H1 (cell line): ENCODE data around the gene UNC80. TPM values are rescaled to one million over a fixed set of nuclear protein-coding genes. Genes with fewer than 3 reads are reported as not detected.

Source experiments
- CTCF ChIA-PET: fragments of 300-600 bp; sonication (Branson Sonifier 250); formaldehyde crosslinking; loops from one replicate; lab custom pipeline; 2021; ENCODE audit not compliant: partially characterized antibody; lab: Charles Lee
- POLR2A ChIA-PET: fragments of 300-600 bp; sonication (Branson Sonifier 250); formaldehyde crosslinking; loops from one replicate; lab custom pipeline; 2021; ENCODE audit warnings: inconsistent platforms; ENCODE audit not compliant: partially characterized antibody; lab: Charles Lee
- DNase-seq, 2 experiments: peaks; one replicate each; pipeline versions ENCODE4 v3.0.0 to v3.0.0-alpha.2; 2010 to 2022; ENCODE audit warnings: low spot score in 2 of 2, low read depth in 1 of 2, mixed read lengths in 1 of 2
- FAIRE-seq: peaks from 2 replicates; lab custom pipeline; 2011; peaks lifted over from hg19 to GRCh38; lab: Jason Lieb, UNC
- H2AFZ ChIP-seq: 2 replicates; pipeline ENCODE4 v1.8.1; 2012; ENCODE audit warnings: low read length, inconsistent platforms
- H2AK5ac ChIP-seq: 2 replicates; pipeline ENCODE4 v1.6.1; 2013; ENCODE audit warnings: low read depth, low read length
- H2BK120ac ChIP-seq: replicated peaks from 2 replicates; pipeline ENCODE3; 2013; ENCODE audit warnings: low read depth, low read length, inconsistent platforms
- H2BK12ac ChIP-seq: 2 replicates; pipeline ENCODE4 v1.6.1; 2013; ENCODE audit warnings: low read depth, low read length
- H2BK15ac ChIP-seq: 2 replicates; pipeline ENCODE4 v1.6.1; 2013; ENCODE audit warnings: low read length
- H2BK20ac ChIP-seq: 2 replicates; pipeline ENCODE4 v1.6.1; 2013; ENCODE audit warnings: low read length
- H2BK5ac ChIP-seq: 2 replicates; pipeline ENCODE4 v1.6.1; 2013; ENCODE audit warnings: low read depth, low read length
- H3K14ac ChIP-seq: 2 replicates; pipeline ENCODE4 v1.6.1; 2013; ENCODE audit warnings: inconsistent platforms; ENCODE audit not compliant: insufficient read length
- H3K18ac ChIP-seq: 2 replicates; pipeline ENCODE4 v1.6.1; 2013; ENCODE audit warnings: low read length; ENCODE audit errors: extremely low read depth
- H3K23ac ChIP-seq: 2 replicates; pipeline ENCODE4 v1.6.1; 2013; ENCODE audit warnings: inconsistent platforms; ENCODE audit not compliant: insufficient read length
- H3K23me2 ChIP-seq: 2 replicates; pipeline ENCODE4 v1.6.1; 2013; ENCODE audit warnings: low read depth, low read length
- H3K27ac ChIP-seq: 2 replicates; pipeline ENCODE4 v1.6.1; 2011; ENCODE audit warnings: low read depth, low read length, inconsistent platforms
- H3K27me3 ChIP-seq, 4 experiments: replicated peaks in 1 of 4; 1 replicate in 1 of 4; 2 replicates in 3 of 4; pipeline versions ENCODE4 v1.6.1 to v1.8.1; 2011 to 2013; ENCODE audit warnings: low read length in 3 of 4, mild to moderate bottlenecking in 3 of 4, inconsistent platforms in 2 of 4, mixed read lengths in 2 of 4, moderate library complexity in 1 of 4; ENCODE audit not compliant: control insufficient read depth in 3 of 4, insufficient read depth in 3 of 4; ENCODE audit errors: extremely low read depth in 1 of 4
- H3K36me3 ChIP-seq, 4 experiments: 2 replicates each; pipeline versions ENCODE4 v1.6.1 to v1.8.1; 2011 to 2013; ENCODE audit warnings: mild to moderate bottlenecking in 4 of 4, low read length in 3 of 4, moderate library complexity in 2 of 4, control low read depth in 1 of 4, inconsistent platforms in 1 of 4; ENCODE audit not compliant: insufficient read depth in 4 of 4, control insufficient read depth in 2 of 4
- H3K4ac ChIP-seq: replicated peaks from 2 replicates; pipeline ENCODE3; 2013; ENCODE audit warnings: low read length, low read depth, mixed read lengths, inconsistent platforms; ENCODE audit not compliant: insufficient read length
- H3K4me1 ChIP-seq, 4 experiments: replicated peaks in 1 of 4; 1 replicate in 1 of 4; 2 replicates in 3 of 4; pipeline versions ENCODE4 v1.6.1 to v1.8.1; 2011 to 2013; ENCODE audit warnings: low read length in 3 of 4, inconsistent platforms in 2 of 4, mixed read lengths in 1 of 4; ENCODE audit not compliant: insufficient read depth in 4 of 4, control insufficient read depth in 3 of 4
- H3K4me2 ChIP-seq, 2 experiments: 2 replicates each; pipeline versions ENCODE4 v1.6.1 to v1.8.1; 2011 to 2013; ENCODE audit warnings: low read depth in 2 of 2, low read length in 2 of 2, control low read depth in 1 of 2, inconsistent platforms in 1 of 2, mild to moderate bottlenecking in 1 of 2; ENCODE audit not compliant: insufficient read depth in 1 of 2
- H3K4me3 ChIP-seq, 4 experiments: fragments of 200-600, 300-600 bp in 1 of 4; sonication (generic), shearing (Covaris generic), sonication (Bioruptor Twin) in 1 of 4; 2 replicates each; pipeline versions ENCODE4 v1.5.1 to v1.8.1; 2011 to 2016; ENCODE audit warnings: low read length in 4 of 4, low read depth in 3 of 4, control low read depth in 2 of 4, inconsistent platforms in 2 of 4, mild to moderate bottlenecking in 2 of 4, mixed read lengths in 1 of 4, moderate library complexity in 1 of 4; ENCODE audit not compliant: insufficient read depth in 2 of 4; ENCODE audit errors: extremely low read depth in 1 of 4
- H3K56ac ChIP-seq: replicated peaks from 2 replicates; pipeline ENCODE3; 2013; ENCODE audit warnings: low read depth, mild to moderate bottlenecking, mixed read lengths, low read length, inconsistent platforms; ENCODE audit not compliant: insufficient read length
- H3K79me1 ChIP-seq: 2 replicates; pipeline ENCODE4 v1.6.1; 2013; ENCODE audit warnings: low read depth, low read length, control low read depth
- H3K79me2 ChIP-seq, 2 experiments: 2 replicates each; pipeline versions ENCODE4 v1.6.1 to v1.8.1; 2012 to 2013; ENCODE audit warnings: low read length in 2 of 2, mild to moderate bottlenecking in 2 of 2, inconsistent platforms in 1 of 2; ENCODE audit not compliant: insufficient read depth in 2 of 2, control insufficient read depth in 1 of 2
- H3K9ac ChIP-seq, 4 experiments: replicated peaks in 1 of 4; 1 replicate in 1 of 4; 2 replicates in 3 of 4; pipeline versions ENCODE4 v1.6.1 to v1.8.1; 2011 to 2013; ENCODE audit warnings: low read depth in 3 of 4, low read length in 3 of 4, control low read depth in 2 of 4, mild to moderate bottlenecking in 2 of 4, moderate library complexity in 2 of 4, inconsistent platforms in 1 of 4; ENCODE audit errors: extremely low read depth in 1 of 4
- H3K9me3 ChIP-seq, 2 experiments: 2 replicates each; pipeline versions ENCODE4 v1.6.1 to v1.8.1; 2012 to 2013; ENCODE audit warnings: mild to moderate bottlenecking in 2 of 2, moderate library complexity in 2 of 2, control low read depth in 1 of 2, inconsistent platforms in 1 of 2, low read depth in 1 of 2, low read length in 1 of 2, mixed read lengths in 1 of 2; ENCODE audit not compliant: insufficient read depth in 2 of 2
- H4K20me1 ChIP-seq, 2 experiments: replicated peaks in 1 of 2; 2 replicates each; pipeline versions ENCODE3 to v1.8.1; 2011 to 2013; ENCODE audit warnings: inconsistent platforms in 2 of 2, low read length in 2 of 2, mild to moderate bottlenecking in 1 of 2; ENCODE audit not compliant: insufficient read depth in 2 of 2, control insufficient read depth in 1 of 2
- H4K5ac ChIP-seq: 2 replicates; pipeline ENCODE4 v1.6.1; 2013; ENCODE audit warnings: low read length, low read depth, mixed read lengths, inconsistent platforms; ENCODE audit not compliant: insufficient read length
- H4K8ac ChIP-seq: 2 replicates; pipeline ENCODE4 v1.8.0; 2013; ENCODE audit warnings: mild to moderate bottlenecking, moderate library complexity, low read length, inconsistent platforms; ENCODE audit not compliant: insufficient read depth; ENCODE audit errors: extremely low read depth
- H4K91ac ChIP-seq: replicated peaks from 2 replicates; pipeline ENCODE3; 2013; ENCODE audit warnings: low read length, mixed read lengths, inconsistent platforms; ENCODE audit not compliant: insufficient read length
- EP300 ChIP-seq, 2 experiments: IDR thresholded peaks; 1 replicate in 1 of 2; 2 replicates in 1 of 2; pipeline ENCODE4 v1.6.1; 2011 to 2012; ENCODE audit warnings: low read depth in 2 of 2, low read length in 2 of 2, mild to moderate bottlenecking in 2 of 2, borderline replicate concordance in 1 of 2, inconsistent platforms in 1 of 2, moderate library complexity in 1 of 2
- RFX5 ChIP-seq: IDR thresholded peaks from 2 replicates; pipeline ENCODE4 v1.6.1; 2011; ENCODE audit warnings: low read depth, low read length, improper control_type of control experiment, borderline replicate concordance
- SIN3A ChIP-seq, 2 experiments: IDR thresholded peaks in 1 of 2; conservative IDR thresholded peaks in 1 of 2; 2 replicates each; pipeline ENCODE4 v1.6.1; 2011 to 2012; ENCODE audit warnings: low read length in 2 of 2, improper control_type of control experiment in 1 of 2, low read depth in 1 of 2, mild to moderate bottlenecking in 1 of 2
- TEAD4 ChIP-seq: IDR thresholded peaks from 2 replicates; pipeline ENCODE4 v1.6.1; 2012; ENCODE audit warnings: low read depth, low read length, inconsistent platforms, mixed read lengths
- ZNF274 ChIP-seq: IDR thresholded peaks from 2 replicates; pipeline ENCODE4 v1.7.0; 2012; ENCODE audit warnings: low read length, borderline replicate concordance; ENCODE audit errors: extremely low read depth
- WGBS, 2 experiments: shearing (Covaris generic) in 1 of 2; methylation state at CpG; one replicate each; pipeline versions ENCODE4 v1.1.6 to v1.1.7; 2013 to 2015; ENCODE audit warnings: low lambda C conversion rate in 2 of 2, mixed read lengths in 2 of 2, inconsistent platforms in 1 of 2, low coverage in 1 of 2, missing lambda C conversion rate in 1 of 2; ENCODE audit not compliant: insufficient replicate concordance in 2 of 2, insufficient coverage in 1 of 2, insufficient read length in 1 of 2; ENCODE audit errors: extremely low coverage in 1 of 2, missing lambda C conversion rate in 1 of 2; 5-methylcytosine and 5-hydroxymethylcytosine counted together
- polyA plus RNA-seq, 7 experiments: library from polyadenylated mRNA; depleted of rRNA in 3 of 7; stranded (reverse) in 5 of 7; unstranded in 2 of 7; fragments of >200 nt in 5 of 7; fragments of 200-250 nt in 2 of 7; gene quantifications; 1 replicate in 5 of 7; 2 replicates in 1 of 7; 4 replicates in 1 of 7; pipeline versions ENCODE4 v1.2.1 to v1.2.3, GENCODE V29; 2011 to 2013; ENCODE audit warnings: missing spikeins in 2 of 7, mixed read lengths in 2 of 7
- total RNA-seq: library from RNA; stranded (reverse); fragmentation: NEBNext Ultra II Directional; extraction: Animal tissue kit (Norgen Biotek cat#: 25700); gene quantifications from 2 replicates; pipeline ENCODE4 v1.2.1, GENCODE V29; 2021

The UNC80 gene
- total and polyA plus RNA-seq, 2 of the 8 experiments (the other 6 are each of a cell fraction or from before 2014, with no cell fraction given), result 0.53 to 0.56 TPM

DNA sequence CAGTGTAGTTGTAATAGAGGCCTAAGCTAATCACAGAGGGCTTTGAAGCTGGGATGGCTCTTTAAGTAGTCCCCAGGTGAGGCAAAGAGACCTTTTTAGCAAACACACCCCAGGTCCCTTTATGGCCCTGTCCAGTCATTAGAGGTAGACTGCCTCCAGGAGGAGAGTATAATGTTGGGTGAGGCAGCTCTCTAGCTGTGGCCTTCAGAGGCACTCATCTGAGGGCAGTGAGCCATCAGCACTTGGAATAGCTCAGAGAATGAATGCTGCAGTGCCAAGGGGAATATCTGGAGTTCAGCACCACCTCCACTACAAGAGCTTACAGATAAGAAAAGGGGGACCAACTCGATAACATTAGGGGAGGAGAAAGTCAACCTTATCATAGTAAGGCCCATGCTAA, 52.8 kb downstream of the UNC80 start:
- Histone ChIP-seq H3K79me1 (no peaks in the 10 kb centered on the region), H3K27me3 (no peaks in the 10 kb centered on the region), H3K4ac (no peak overlapping the region), H3K36me3 (0 out of 8 replicates have a peak, but pooled peaks cover 0 to 3% (median 0%) of the 10 kb centered on the region in 4 experiments), H4K91ac (no peak overlapping the region), H3K18ac (no peak overlapping the region), H3K4me3 (no peak overlapping the region), H3K23me2 (no peaks in the 10 kb centered on the region), H3K9ac (no peak overlapping the region), H3K4me1 (no peaks in the 10 kb centered on the region), H2BK12ac (no peak overlapping the region), H3K23ac (no peak overlapping the region), H2BK15ac (no peak overlapping the region), H2AK5ac (0 out of 2 replicates have a peak overlapping the region, but pooled peaks have one; percentile 14), H3K56ac (no peak overlapping the region), H2BK120ac (no peak overlapping the region), H3K27ac (no peak overlapping the region), H3K79me2 (no peaks in the 10 kb centered on the region), H4K5ac (no peak overlapping the region), H2BK5ac (no peak overlapping the region), H2AFZ (no peak overlapping the region), H4K8ac (no peak overlapping the region), H3K14ac (no peak overlapping the region), H2BK20ac (0 out of 2 replicates have a peak overlapping the region, but pooled peaks have one; percentile 36), H3K4me2 (no peak overlapping the region), H4K20me1 (no peaks in the 10 kb centered on the region), H3K9me3 (peaks cover 0 to 3% of the 10 kb centered on the region in 2 experiments; a peak in 2 of 4 replicates)
- FAIRE-seq (no peak), DNase-seq (no peak)
- POLR2A ChIA-PET, result no interaction called here
- CTCF ChIA-PET, result interaction anchor here (1.2 kb wide), 1 partner anchor 400 kb away, joined by 3 read pairs; no protein-coding TSS in a partner anchor
- WGBS, 2 experiments, result 94% methylated on average over 1 of the region's 1 CpG; no CpG with 5 or more reads in 1 of the 2 experiments
- no peak for TF ChIP-seq ZNF274
- no peak for TF ChIP-seq TEAD4
- TF ChIP-seq EP300 (IDR thresholded peaks at IDR 0.05; ENCODE audit: borderline replicate concordance in 1 of 2, low read depth in 2 of 2, low read length in 2 of 2), result no peak
- TF ChIP-seq SIN3A (conservative IDR thresholded peaks at IDR 0.05 in 1 of 2, IDR thresholded peaks at IDR 0.05 in 1 of 2; ENCODE audit: low read depth in 1 of 2, low read length in 2 of 2), result no peak
- no peak for TF ChIP-seq RFX5
